GM18907 (cell line): ENCODE measurements around the gene BPHL.
"Not testable (repeated sequence)": the region's sequence is repeated elsewhere in the genome, so short reads cannot be mapped to it uniquely, and the experiment has no call there.

Experiments
- ATAC-seq: cut with Tn5 transposase; IDR thresholded peaks from one replicate; pipeline ENCODE4 v1.9.1; 2021; ENCODE audit warnings: mild to moderate bottlenecking, moderate library complexity; ENCODE audit not compliant: unreplicated experiment

Gene BPHL

GRCh38 chr6:3176562-3177355 is 58.2 kb downstream of the BPHL start:
- no peak for ATAC-seq

- not testable (repeated sequence) for ATAC-seq
Measured at GRCh38 chr6:3178666-3179065, 60.2 kb downstream of the BPHL start.

GRCh38 chr6:3179945-3180344 is 61.4 kb downstream of the BPHL start:
- ATAC-seq, result not testable (repeated sequence)

GRCh38 chr6:3181105-3181504 is 62.6 kb downstream of the BPHL start:
- ATAC-seq, result no peak

- no peak for ATAC-seq
Measured at GRCh38 chr6:3183066-3183465, 64.6 kb downstream of the BPHL start.

- ATAC-seq, result no peak
Measured at GRCh38 chr6:3186974-3187382, 68.5 kb downstream of the BPHL start.

- ATAC-seq, result no peak
Measured at GRCh38 chr6:3188262-3188661, 69.8 kb downstream of the BPHL start.

- ATAC-seq, result not testable (repeated sequence)
Measured at GRCh38 chr6:3189192-3189591, 70.7 kb downstream of the BPHL start.

GRCh38 chr6:3190056-3190455 is 71.5 kb downstream of the BPHL start:
- ATAC-seq, result no peak

- ATAC-seq, result no peak
Measured at GRCh38 chr6:3190779-3191178, 72.3 kb downstream of the BPHL start.

GRCh38 chr6:3193102-3193849 is 74.8 kb downstream of the BPHL start:
- ATAC-seq, result no peak

- no peak for ATAC-seq
Measured at GRCh38 chr6:3194535-3195419, 76.3 kb downstream of the BPHL start.

- ATAC-seq, result no peak
Measured at GRCh38 chr6:3195420-3195694, 76.8 kb downstream of the BPHL start.

- ATAC-seq, result no peak
Measured at GRCh38 chr6:3195695-3196497, 77.4 kb downstream of the BPHL start.

GRCh38 chr6:3196770-3197169 is 78.3 kb downstream of the BPHL start:
- no peak for ATAC-seq

GRCh38 chr6:3197734-3198133 is 79.2 kb downstream of the BPHL start:
- ATAC-seq, result not testable (repeated sequence)

- no peak for ATAC-seq
Measured at GRCh38 chr6:3199382-3199781, 80.9 kb downstream of the BPHL start.

GRCh38 chr6:3200682-3201081 is 82.2 kb downstream of the BPHL start:
- ATAC-seq, result no peak

GRCh38 chr6:3201388-3201787 is 82.9 kb downstream of the BPHL start:
- no peak for ATAC-seq
